Endothelial cell of umbilical vein (primary cell): ENCODE measurements around the gene FOXP4. TPM values are rescaled to one million over a fixed set of nuclear protein-coding genes. Genes with fewer than 3 reads are reported as not detected.

ENCODE experiments used
- BruUV-seq: library from RNA; stranded (reverse); fragments of 400-500 nt; replicated peaks from 2 replicates; lab custom pipeline; 2021; lab: Mats Ljungman, UMichigan
- CTCF ChIA-PET: fragments of 300-600, 350-600 bp; sonication (Branson Sonifier 250); formaldehyde crosslinking; loops from one replicate; lab custom pipeline; 2021; ENCODE audit warnings: antibody characterized with exemption, inconsistent platforms; lab: Charles Lee
- POLR2A ChIA-PET: fragments of 300-600, 350-600 bp; sonication (Branson Sonifier 250); formaldehyde crosslinking; loops from one replicate; lab custom pipeline; 2021; ENCODE audit warnings: antibody characterized with exemption, inconsistent platforms; lab: Charles Lee
- DNase-seq: peaks from one replicate; pipeline ENCODE4 v3.0.0-alpha.2; 2011; ENCODE audit warnings: low read depth, low spot score
- FAIRE-seq: peaks from 2 replicates; lab custom pipeline; 2011; peaks lifted over from hg19 to GRCh38; lab: Jason Lieb, UNC
- H2AFZ ChIP-seq: 2 replicates; pipeline ENCODE4 v1.6.0; 2012; ENCODE audit warnings: low read depth, low read length, control low read depth, inconsistent platforms
- H3K27ac ChIP-seq: 2 replicates; pipeline ENCODE4 v1.5.1; 2011; ENCODE audit warnings: low read depth, mild to moderate bottlenecking, control low read depth, low read length, moderate library complexity; ENCODE audit not compliant: insufficient read depth
- H3K27me3 ChIP-seq, 2 experiments: 2 replicates each; pipeline versions ENCODE4 v1.6.0 to v1.6.1; 2011; ENCODE audit warnings: low read length in 2 of 2, mixed read lengths in 1 of 2; ENCODE audit not compliant: control insufficient read depth in 2 of 2, insufficient read depth in 2 of 2
- H3K36me3 ChIP-seq, 2 experiments: 2 replicates in 1 of 2; 3 replicates in 1 of 2; pipeline ENCODE4 v1.5.1; 2011; ENCODE audit warnings: low read length in 2 of 2, mild to moderate bottlenecking in 1 of 2, moderate library complexity in 1 of 2; ENCODE audit not compliant: control insufficient read depth in 2 of 2, insufficient read depth in 2 of 2; ENCODE audit errors: extremely low read depth in 1 of 2
- H3K4me1 ChIP-seq: 3 replicates; pipeline ENCODE4 v1.5.1; 2011; ENCODE audit warnings: mild to moderate bottlenecking, low read length; ENCODE audit not compliant: control insufficient read depth, insufficient read depth; ENCODE audit errors: extremely low read depth
- H3K4me2 ChIP-seq: 2 replicates; pipeline ENCODE4 v1.6.1; 2011; ENCODE audit warnings: low read length, control low read depth, mixed read lengths; ENCODE audit not compliant: insufficient read depth
- H3K4me3 ChIP-seq, 3 experiments: fragments of 200-600 bp in 1 of 3; sonication (generic), shearing (Covaris generic) in 1 of 3; replicated peaks in 1 of 3; 2 replicates each; pipeline ENCODE4 v1.5.1; 2011 to 2016; ENCODE audit warnings: control low read depth in 3 of 3, low read length in 3 of 3, mild to moderate bottlenecking in 2 of 3, inconsistent platforms in 1 of 3, low read depth in 1 of 3, moderate library complexity in 1 of 3; ENCODE audit not compliant: insufficient read depth in 1 of 3
- H3K79me2 ChIP-seq: 2 replicates; pipeline ENCODE4 v1.6.0; 2012; ENCODE audit warnings: low read length, inconsistent platforms; ENCODE audit not compliant: control insufficient read depth, insufficient read depth
- H3K9ac ChIP-seq: replicated peaks from 2 replicates; pipeline ENCODE3; 2011; ENCODE audit warnings: low read length, control low read depth; ENCODE audit not compliant: insufficient read depth; ENCODE audit errors: extremely low read depth
- H3K9me1 ChIP-seq: replicated peaks from 3 replicates; pipeline ENCODE4 v1.6.0; 2011; ENCODE audit warnings: mild to moderate bottlenecking, low read length; ENCODE audit not compliant: control insufficient read depth, insufficient read depth; ENCODE audit errors: extremely low read depth
- H3K9me3 ChIP-seq: replicated peaks from 2 replicates; pipeline ENCODE4 v1.5.1; 2012; ENCODE audit warnings: low read length, inconsistent platforms; ENCODE audit not compliant: control insufficient read depth, insufficient read depth
- H4K20me1 ChIP-seq: replicated peaks from 2 replicates; pipeline ENCODE3; 2011; ENCODE audit warnings: mild to moderate bottlenecking, low read length; ENCODE audit not compliant: control insufficient read depth, insufficient read depth; ENCODE audit errors: extremely low read depth
- JUN ChIP-seq: IDR thresholded peaks from 2 replicates; pipeline ENCODE4 v1.6.1; 2011; ENCODE audit warnings: borderline replicate concordance, low read depth; ENCODE audit not compliant: insufficient read length, insufficient read depth
- MYC ChIP-seq: IDR thresholded peaks from one replicate; pipeline ENCODE4 v1.6.1; 2011; ENCODE audit warnings: mild to moderate bottlenecking, low read depth, low read length
- POLR2A ChIP-seq: IDR thresholded peaks from 2 replicates; pipeline ENCODE4 v1.6.1; 2012; ENCODE audit warnings: low read depth, mild to moderate bottlenecking, control low read depth, low read length
- POLR2AphosphoS5 ChIP-seq: IDR thresholded peaks from 2 replicates; pipeline ENCODE4 v1.6.1; 2012; ENCODE audit warnings: low read depth, mild to moderate bottlenecking, control low read depth, low read length, moderate library complexity; ENCODE audit not compliant: insufficient read depth
- dilution Hi-C: fragments of 300-500 bp; cut with MboI; formaldehyde crosslinking; loops from one replicate; pipeline ENCODE4 v1.15.0; 2019; ENCODE audit warnings: low sequenced_read_pairs; ENCODE audit not compliant: extremely low pct_ligation_motif_present
- intact Hi-C: fragments of 100-400 bp; cut with micrococcal nuclease; formaldehyde crosslinking; loops from one replicate; pipeline ENCODE4 v1.10.0; 2022
- polyA plus RNA-seq, 4 experiments: library from polyadenylated mRNA; depleted of rRNA in 3 of 4; stranded (reverse) in 3 of 4; unstranded in 1 of 4; fragments of >200 nt; gene quantifications; 2 replicates each; pipeline versions ENCODE4 v1.2.1 to v1.2.3, GENCODE V29; 2011 to 2012; ENCODE audit warnings: missing spikeins in 1 of 4
- total RNA-seq: library from RNA; stranded (reverse); gene quantifications from 2 replicates; pipeline ENCODE4 v1.2.3, GENCODE V29; 2021
- TF ChIP-seq, protein P1 (sequence below): IDR thresholded peaks from 2 replicates; pipeline ENCODE4 v1.6.1; 2011; ENCODE audit not compliant: insufficient read depth, insufficient read length

Gene FOXP4
- total and polyA plus RNA-seq, 2 donors (not counting 3 experiments of a cell fraction or from before 2014, with no cell fraction given), result 5.6 to 23.9 TPM

DNA sequence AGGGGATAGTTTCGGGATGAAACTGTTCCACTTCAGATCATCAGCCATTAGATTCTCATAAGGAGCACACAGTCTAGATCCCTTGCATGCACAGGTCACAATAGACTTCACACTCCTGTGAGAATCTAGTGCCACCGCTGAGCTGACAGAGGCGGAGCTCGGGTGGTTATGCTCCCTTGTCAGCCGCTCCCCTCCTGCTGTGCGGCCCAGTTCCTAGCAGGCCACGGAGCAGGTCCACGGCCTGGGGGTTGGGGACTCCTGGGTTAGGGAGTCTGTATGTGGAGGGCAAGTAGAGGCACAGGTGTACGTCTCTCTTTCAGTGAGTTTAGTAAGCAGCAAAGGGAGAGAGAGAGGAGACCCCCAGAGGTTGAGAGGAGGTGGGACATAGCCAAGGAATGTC, 61.6 kb downstream of the FOXP4 start:
- dilution Hi-C loops, result no loop called here
- no peak overlapping the region for H3K4me3 ChIP-seq
- POLR2A ChIA-PET, result no interaction called here
- H3K27me3 ChIP-seq, result no peaks in the 10 kb centered on the region
- H3K79me2 ChIP-seq, result no peaks in the 10 kb centered on the region
- DNase-seq (no peak), FAIRE-seq (no peak)
- H4K20me1 ChIP-seq, result no peaks in the 10 kb centered on the region
- H3K27ac ChIP-seq, result no peak overlapping the region
- H2AFZ ChIP-seq, result no peak overlapping the region
- H3K9ac ChIP-seq, result no peak overlapping the region
- H3K4me2 ChIP-seq, result no peak overlapping the region
- BruUV-seq, result no TSS peak
- H3K9me3 ChIP-seq, result no peaks in the 10 kb centered on the region
- H3K4me1 ChIP-seq, result no peaks in the 10 kb centered on the region
- H3K9me1 ChIP-seq, result no peaks in the 10 kb centered on the region
- intact Hi-C loops, result no loop called here
- H3K36me3 ChIP-seq, result no peaks in the 10 kb centered on the region
- CTCF ChIA-PET, result interaction anchor here (1.2 to 7.2 kb wide), 2 partner anchors 72 to 76 kb away, joined by 5 to 226 read pairs; no protein-coding TSS in a partner anchor
- TF ChIP-seq POLR2AphosphoS5, result no peak
- TF ChIP-seq, protein P1, sequence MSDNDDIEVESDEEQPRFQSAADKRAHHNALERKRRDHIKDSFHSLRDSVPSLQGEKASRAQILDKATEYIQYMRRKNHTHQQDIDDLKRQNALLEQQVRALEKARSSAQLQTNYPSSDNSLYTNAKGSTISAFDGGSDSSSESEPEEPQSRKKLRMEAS, result no peak
- TF ChIP-seq POLR2A, result no peak
- no peak for TF ChIP-seq JUN

GRCh38 chr6:41608443-41609151, 62.4 kb downstream of the FOXP4 start:
- intact Hi-C loops, result no loop called here
- Histone ChIP-seq H3K9me3 (no peaks in the 10 kb centered on the region), H3K9me1 (no peaks in the 10 kb centered on the region), H3K79me2 (no peaks in the 10 kb centered on the region), H3K27ac (no peak overlapping the region), H3K4me1 (no peaks in the 10 kb centered on the region), H3K9ac (no peak overlapping the region), H3K27me3 (peaks cover 0 to 2% of the 10 kb centered on the region in 2 experiments), H4K20me1 (no peaks in the 10 kb centered on the region), H3K36me3 (no peaks in the 10 kb centered on the region), H3K4me3 (no peak overlapping the region), H2AFZ (no peak overlapping the region), H3K4me2 (no peak overlapping the region)
- FAIRE-seq (no peak), DNase-seq (no peak)
- CTCF ChIA-PET, result no interaction called here
- TF ChIP-seq MYC (no peak), POLR2AphosphoS5 (no peak)
- TF ChIP-seq, protein P1, result no peak
- dilution Hi-C loops, result no loop called here
- POLR2A ChIA-PET, result no interaction called here
- no TSS peak for BruUV-seq
